Omental fat pad (tissue), 4 donors: ENCODE results near the gene MAPKAP1. TPM values are rescaled to one million over a fixed set of nuclear protein-coding genes. Genes with fewer than 3 reads are reported as not detected.
"Not testable (repeated sequence)": the region's sequence is repeated elsewhere in the genome, so short reads cannot be mapped to it uniquely, and the experiment has no call there.

ENCODE experiments used
- ATAC-seq: fragments of 150-250 bp; one replicate; pipeline ENCODE4 v1.9.1; 2016; ENCODE audit warnings: mild to moderate bottlenecking, moderate library complexity; ENCODE audit not compliant: low FRiP score
- DNase-seq: peaks from one replicate; pipeline ENCODE4 v3.0.0-alpha.2; 2019; ENCODE audit warnings: low spot score
- CTCF ChIP-seq, 3 donors: fragments of 450-650 bp; IDR thresholded peaks; one replicate each; pipeline ENCODE4 v1.5.1; 2016 to 2017; ENCODE audit warnings: antibody characterized with exemption in 3 of 3, mild to moderate bottlenecking in 3 of 3, moderate library complexity in 2 of 3
- total RNA-seq, 4 donors: library from RNA; depleted of rRNA; stranded (reverse); fragments of >200 nt; gene quantifications; one replicate each; pipeline ENCODE4 v1.1.0, GENCODE V29; 2016

Gene MAPKAP1
- total RNA-seq, 4 donors from 2014 or later = 60.0 to 78.0 (median 72.9) TPM

GRCh38 chr9:125574126-125574877 lies 132.7 kb downstream of the MAPKAP1 start:
- ATAC-seq = no peak
- TF ChIP-seq CTCF (IDR thresholded peaks at IDR 0.05) = no peak
- no peak for DNase-seq

GRCh38 chr9:125572461-125572860 lies 134.5 kb downstream of the MAPKAP1 start:
- ATAC-seq, DNase-seq: not testable (repeated sequence)

GRCh38 chr9:125571824-125572223 lies 135.2 kb downstream of the MAPKAP1 start:
- not testable (repeated sequence) for ATAC-seq, DNase-seq

GRCh38 chr9:125570246-125570645 lies 136.8 kb downstream of the MAPKAP1 start:
- TF ChIP-seq CTCF (IDR thresholded peaks at IDR 0.05) = no peak
- DNase-seq (no peak), ATAC-seq (no peak)

GRCh38 chr9:125568621-125569020 lies 138.4 kb downstream of the MAPKAP1 start:
- TF ChIP-seq CTCF (IDR thresholded peaks at IDR 0.05) = no peak
- no peak for ATAC-seq
- no peak for DNase-seq

- DNase-seq, ATAC-seq: not testable (repeated sequence)
Measured at GRCh38 chr9:125566051-125566450, 141.0 kb downstream of the MAPKAP1 start.

GRCh38 chr9:125565126-125565525 lies 141.9 kb downstream of the MAPKAP1 start:
- ATAC-seq (no peak), DNase-seq (no peak)
- TF ChIP-seq CTCF (IDR thresholded peaks at IDR 0.05) = no peak

GRCh38 chr9:125564631-125565030 lies 142.4 kb downstream of the MAPKAP1 start:
- TF ChIP-seq CTCF (IDR thresholded peaks at IDR 0.05) = no peak
- ATAC-seq = no peak
- no peak for DNase-seq
